Esophagus squamous epithelium (tissue), 4 donors: ENCODE results near the gene TCIRG1.

ENCODE experiments used
- POLR2A ChIP-seq, 4 donors: fragments of 450-650 bp; IDR thresholded peaks; one replicate each; pipeline ENCODE4 v1.6.1; 2017; ENCODE audit warnings: antibody characterized with exemption in 4 of 4, mild to moderate bottlenecking in 4 of 4, moderate library complexity in 3 of 4
- TF ChIP-seq, protein P1 (sequence below), 6 experiments: fragments of 450-650 bp in 4 of 6; fragments of 200-600 bp in 2 of 6; sonication (generic) in 2 of 6; IDR thresholded peaks; one replicate each; pipeline ENCODE4 v1.5.1; 2016 to 2019; ENCODE audit warnings: antibody characterized with exemption in 6 of 6, mild to moderate bottlenecking in 4 of 6, moderate library complexity in 4 of 6

GRCh38 chr11:68050371-68050841 is 11.6 kb downstream of the TCIRG1 start:
- TF ChIP-seq, protein P1, sequence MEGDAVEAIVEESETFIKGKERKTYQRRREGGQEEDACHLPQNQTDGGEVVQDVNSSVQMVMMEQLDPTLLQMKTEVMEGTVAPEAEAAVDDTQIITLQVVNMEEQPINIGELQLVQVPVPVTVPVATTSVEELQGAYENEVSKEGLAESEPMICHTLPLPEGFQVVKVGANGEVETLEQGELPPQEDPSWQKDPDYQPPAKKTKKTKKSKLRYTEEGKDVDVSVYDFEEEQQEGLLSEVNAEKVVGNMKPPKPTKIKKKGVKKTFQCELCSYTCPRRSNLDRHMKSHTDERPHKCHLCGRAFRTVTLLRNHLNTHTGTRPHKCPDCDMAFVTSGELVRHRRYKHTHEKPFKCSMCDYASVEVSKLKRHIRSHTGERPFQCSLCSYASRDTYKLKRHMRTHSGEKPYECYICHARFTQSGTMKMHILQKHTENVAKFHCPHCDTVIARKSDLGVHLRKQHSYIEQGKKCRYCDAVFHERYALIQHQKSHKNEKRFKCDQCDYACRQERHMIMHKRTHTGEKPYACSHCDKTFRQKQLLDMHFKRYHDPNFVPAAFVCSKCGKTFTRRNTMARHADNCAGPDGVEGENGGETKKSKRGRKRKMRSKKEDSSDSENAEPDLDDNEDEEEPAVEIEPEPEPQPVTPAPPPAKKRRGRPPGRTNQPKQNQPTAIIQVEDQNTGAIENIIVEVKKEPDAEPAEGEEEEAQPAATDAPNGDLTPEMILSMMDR (IDR thresholded peaks at IDR 0.05) = no peak
- TF ChIP-seq POLR2A (IDR thresholded peaks at IDR 0.05) = no peak
